Measurements from ENCODE around the gene ZNF565. TPM values are rescaled to one million over a fixed set of nuclear protein-coding genes. Genes with fewer than 3 reads are reported as not detected.

ZNF565 gene
- total and polyA plus RNA-seq, 10 of the 15 experiments (the other 5 are each of a cell fraction or from before 2014, with no cell fraction given): 0.72 to 2.2 (median 1.8) TPM

- Histone ChIP-seq H3K79me2 (ENCODE audit: control insufficient read depth, insufficient read depth, low read length) (no peaks in the 10 kb centered on the region), H3K27ac (ENCODE audit: control insufficient read depth, insufficient read depth) (no peak overlapping the region), H3K9ac (ENCODE audit: control insufficient read depth, insufficient read depth, low read length) (no peak overlapping the region), H4K20me1 (ENCODE audit: control insufficient read depth, insufficient read depth) (no peaks in the 10 kb centered on the region), H3K4me2 (ENCODE audit: control insufficient read depth, insufficient read depth) (no peak overlapping the region), H2AFZ (ENCODE audit: control insufficient read depth, low read depth, low read length) (no peak overlapping the region), H3K4me3 (no peak overlapping the region), H3K36me3 (ENCODE audit: control insufficient read depth in 2 of 2, insufficient read depth in 2 of 2, low read length in 1 of 2) (no peaks in the 10 kb centered on the region), H3K27me3 (replicated peaks in 1 of 2; ENCODE audit: control insufficient read depth in 2 of 2, insufficient read depth in 2 of 2, low read length in 1 of 2) (no peaks in the 10 kb centered on the region), H3K4me1 (ENCODE audit: control insufficient read depth, insufficient read depth, low read length) (no peaks in the 10 kb centered on the region), H3K9me3 (replicated peaks; ENCODE audit: control insufficient read depth, insufficient read depth, low read length) (no peaks in the 10 kb centered on the region; the same call in 2 of the 3 replicates)
- DNase-seq (ENCODE audit: low read depth, low spot score) (no peak), ATAC-seq (no peak), FAIRE-seq (no peak)
- no peak for TF ChIP-seq MEF2A (IDR thresholded peaks at IDR 0.05; ENCODE audit: insufficient read depth, low read depth, low read length)
- no peak for TF ChIP-seq RAD51 (IDR thresholded peaks at IDR 0.05)
- ChIA-PET RAD21 (ENCODE audit: unreplicated experiment) (no interaction called here), POLR2A (no interaction called here), SMC1A (ENCODE audit: uncharacterized antibody, unreplicated experiment) (no interaction called here), CTCF (no interaction called here)
- WGBS (ENCODE audit: insufficient coverage, insufficient replicate concordance, low lambda C conversion rate, missing lambda C conversion rate): 86% methylated on average over 27 of the region's 37 CpGs
- BruUV-seq (replicated peaks): no TSS peak
- in situ Hi-C loops (cut with MboI) (no loop called here), intact Hi-C loops (cut with micrococcal nuclease; ENCODE audit: unreplicated experiment) (no loop called here)
Observed at GRCh38 chr19:36257520-36257876, 43.0 kb upstream of the ZNF565 start.

GRCh38 chr19:36256853-36257519 is 42.5 kb upstream of the ZNF565 start:
- in situ Hi-C loops (cut with MboI) (no loop called here), intact Hi-C loops (cut with micrococcal nuclease; ENCODE audit: unreplicated experiment) (no loop called here)
- Histone ChIP-seq H3K4me3 (no peak overlapping the region), H2AFZ (ENCODE audit: control insufficient read depth, low read depth, low read length) (no peak overlapping the region), H4K20me1 (ENCODE audit: control insufficient read depth, insufficient read depth) (no peaks in the 10 kb centered on the region), H3K4me1 (ENCODE audit: control insufficient read depth, insufficient read depth, low read length) (no peaks in the 10 kb centered on the region), H3K4me2 (ENCODE audit: control insufficient read depth, insufficient read depth) (no peak overlapping the region), H3K79me2 (ENCODE audit: control insufficient read depth, insufficient read depth, low read length) (no peaks in the 10 kb centered on the region), H3K27me3 (replicated peaks in 1 of 2; ENCODE audit: control insufficient read depth in 2 of 2, insufficient read depth in 2 of 2, low read length in 1 of 2) (no peaks in the 10 kb centered on the region), H3K9ac (ENCODE audit: control insufficient read depth, insufficient read depth, low read length) (no peak overlapping the region), H3K36me3 (ENCODE audit: control insufficient read depth in 2 of 2, insufficient read depth in 2 of 2, low read length in 1 of 2) (no peaks in the 10 kb centered on the region), H3K27ac (ENCODE audit: control insufficient read depth, insufficient read depth) (no peak overlapping the region), H3K9me3 (replicated peaks; ENCODE audit: control insufficient read depth, insufficient read depth, low read length) (no peaks in the 10 kb centered on the region; the same call in 2 of the 3 replicates)
- POLR2A ChIA-PET: no interaction called here
- FAIRE-seq (no peak), DNase-seq (ENCODE audit: low read depth, low spot score) (no peak), ATAC-seq (no peak)
- WGBS (ENCODE audit: insufficient coverage, insufficient replicate concordance, low lambda C conversion rate, missing lambda C conversion rate): 81% methylated on average over 39 of the region's 42 CpGs
- no TSS peak for BruUV-seq (replicated peaks)
- SMC1A ChIA-PET (ENCODE audit: uncharacterized antibody, unreplicated experiment): no interaction called here
- CTCF ChIA-PET: no interaction called here
- RAD21 ChIA-PET (ENCODE audit: unreplicated experiment): no interaction called here
- TF ChIP-seq E2F4 (IDR thresholded peaks at IDR 0.05; ENCODE audit: low read depth, low read length) (no peak), TCF7 (IDR thresholded peaks at IDR 0.05; ENCODE audit: borderline replicate concordance) (no peak), YY1 (IDR thresholded peaks at IDR 0.05; ENCODE audit: low read depth, low read length) (no peak), ZNF384 (IDR thresholded peaks at IDR 0.05; ENCODE audit: borderline replicate concordance, low read depth, low read length) (no peak), SMARCA5 (IDR thresholded peaks at IDR 0.05) (no peak), HDGF (IDR thresholded peaks at IDR 0.05) (no peak), BHLHE40 (IDR thresholded peaks at IDR 0.05; ENCODE audit: borderline replicate concordance in 1 of 2, low read depth in 2 of 2, low read length in 1 of 2) (no peak), USF1 (IDR thresholded peaks at IDR 0.05; ENCODE audit: borderline replicate concordance, extremely low read length, insufficient read depth, low read depth, low read length) (no peak), ZSCAN29 (IDR thresholded peaks at IDR 0.05) (no peak), ZBTB33 (IDR thresholded peaks at IDR 0.05) (no peak), TBL1XR1 (IDR thresholded peaks at IDR 0.05; ENCODE audit: low read depth, low read length) (no peak)
